Fibroblast of lung (primary cell): ENCODE results near the gene NOL9. TPM values are rescaled to one million over a fixed set of nuclear protein-coding genes. Genes with fewer than 3 reads are reported as not detected.

Experiments used
- DNase-seq, 2 donors: peaks; one replicate each; pipeline versions ENCODE4 v3.0.0 to v3.0.0-alpha.2; 2010; ENCODE audit warnings: low read depth in 2 of 2
- H2AFZ ChIP-seq: 2 replicates; pipeline ENCODE4 v1.5.1; 2012; ENCODE audit warnings: low read length, control low read depth, inconsistent platforms
- H3K27ac ChIP-seq: 2 replicates; pipeline ENCODE4 v1.5.1; 2011; ENCODE audit warnings: low read length, control low read depth; ENCODE audit not compliant: insufficient read depth
- H3K27me3 ChIP-seq: 2 replicates; pipeline ENCODE4 v1.5.1; 2011; ENCODE audit warnings: mild to moderate bottlenecking, low read length; ENCODE audit not compliant: control insufficient read depth, insufficient read depth
- H3K36me3 ChIP-seq: 2 replicates; pipeline ENCODE4 v1.5.1; 2011; ENCODE audit warnings: low read length; ENCODE audit not compliant: control insufficient read depth, insufficient read depth
- H3K4me1 ChIP-seq: 2 replicates; pipeline ENCODE4 v1.5.1; 2011; ENCODE audit warnings: low read length; ENCODE audit not compliant: control insufficient read depth, insufficient read depth; ENCODE audit errors: extremely low read depth
- H3K4me2 ChIP-seq: 2 replicates; pipeline ENCODE4 v1.5.1; 2011; ENCODE audit warnings: low read length, control low read depth; ENCODE audit not compliant: insufficient read depth; ENCODE audit errors: extremely low read depth
- H3K4me3 ChIP-seq, 4 experiments: fragments of 200-600 bp in 1 of 4; sonication (generic) in 1 of 4; replicated peaks in 1 of 4; 2 replicates each; pipeline ENCODE4 v1.5.1; 2011 to 2016; ENCODE audit warnings: low read length in 4 of 4, low read depth in 3 of 4, mild to moderate bottlenecking in 3 of 4, control low read depth in 2 of 4, inconsistent platforms in 1 of 4, mixed read lengths in 1 of 4; ENCODE audit not compliant: insufficient read depth in 1 of 4; ENCODE audit errors: control extremely low read depth in 1 of 4
- H3K79me2 ChIP-seq: 2 replicates; pipeline ENCODE4 v1.5.1; 2012; ENCODE audit warnings: mild to moderate bottlenecking, low read length, inconsistent platforms; ENCODE audit not compliant: control insufficient read depth, insufficient read depth
- H3K9ac ChIP-seq: 2 replicates; pipeline ENCODE4 v1.5.1; 2011; ENCODE audit warnings: mild to moderate bottlenecking, low read length, control low read depth; ENCODE audit not compliant: insufficient read depth
- H3K9me3 ChIP-seq: 2 replicates; pipeline ENCODE4 v1.5.1; 2012; ENCODE audit warnings: low read depth, low read length; ENCODE audit not compliant: control insufficient read depth, insufficient read depth
- H4K20me1 ChIP-seq: 2 replicates; pipeline ENCODE4 v1.5.1; 2011; ENCODE audit warnings: low read length; ENCODE audit not compliant: control insufficient read depth, insufficient read depth; ENCODE audit errors: extremely low read depth
- CTCF ChIP-seq, 2 donors: IDR thresholded peaks in 1 of 2; conservative IDR thresholded peaks in 1 of 2; 1 replicate in 1 of 2; 2 replicates in 1 of 2; pipeline ENCODE4 v1.5.1; 2011 to 2012; ENCODE audit warnings: low read length in 2 of 2, control low read depth in 1 of 2, inconsistent platforms in 1 of 2, low read depth in 1 of 2, mild to moderate bottlenecking in 1 of 2
- EZH2 ChIP-seq: IDR thresholded peaks from 2 replicates; pipeline ENCODE4 v1.5.1; 2012; ENCODE audit warnings: low read length, control low read depth, mild to moderate bottlenecking; ENCODE audit errors: missing control alignments
- polyA plus RNA-seq, 2 donors: library from polyadenylated mRNA; depleted of rRNA in 1 of 2; stranded (reverse) in 1 of 2; unstranded in 1 of 2; fragments of >200 nt; gene quantifications; 2 replicates each; pipeline ENCODE4 v1.2.1, GENCODE V29; 2011 to 2012; ENCODE audit warnings: missing spikeins in 1 of 2
- total RNA-seq: library from RNA; depleted of rRNA; stranded (reverse); fragments of >200 nt; gene quantifications from 2 replicates; pipeline ENCODE4 v1.2.1, GENCODE V29; 2014

Gene NOL9
- total and polyA plus RNA-seq, 2 donors (not counting 1 experiment from before 2014, with no cell fraction given): 17.5 to 19.0 TPM

GRCh38 chr1:6502000-6502891 is 52.1 kb downstream of the NOL9 start:
- H3K4me1 ChIP-seq: no peaks in the 10 kb centered on the region
- H3K4me2 ChIP-seq: no peak overlapping the region
- DNase-seq: peak in 1 of 2 donors; percentile 42
- H3K9ac ChIP-seq: no peak overlapping the region
- H3K27me3 ChIP-seq: peaks cover 7% of the 10 kb centered on the region
- H2AFZ ChIP-seq: no peak overlapping the region
- H3K9me3 ChIP-seq: no peaks in the 10 kb centered on the region
- no peaks in the 10 kb centered on the region for H4K20me1 ChIP-seq
- TF ChIP-seq CTCF (conservative IDR thresholded peaks at IDR 0.05 in 1 of 2, IDR thresholded peaks at IDR 0.05 in 1 of 2; ENCODE audit: low read depth in 1 of 2, low read length in 2 of 2) (no peak), EZH2 (no peak)
- H3K36me3 ChIP-seq: no peaks in the 10 kb centered on the region
- H3K27ac ChIP-seq: no peak overlapping the region
- no peak overlapping the region for H3K4me3 ChIP-seq
- no peaks in the 10 kb centered on the region for H3K79me2 ChIP-seq

- no peak overlapping the region for H3K27ac ChIP-seq
- no peaks in the 10 kb centered on the region for H4K20me1 ChIP-seq
- no peak overlapping the region for H2AFZ ChIP-seq
- no peak overlapping the region for H3K4me3 ChIP-seq
- peaks cover 11% of the 10 kb centered on the region for H3K27me3 ChIP-seq
- H3K9ac ChIP-seq: no peak overlapping the region
- no peaks in the 10 kb centered on the region for H3K4me1 ChIP-seq
- DNase-seq: no peak
- H3K36me3 ChIP-seq: no peaks in the 10 kb centered on the region
- no peaks in the 10 kb centered on the region for H3K9me3 ChIP-seq
- TF ChIP-seq CTCF (conservative IDR thresholded peaks at IDR 0.05 in 1 of 2, IDR thresholded peaks at IDR 0.05 in 1 of 2; ENCODE audit: low read depth in 1 of 2, low read length in 2 of 2) (no peak), EZH2 (no peak)
- no peak overlapping the region for H3K4me2 ChIP-seq
- H3K79me2 ChIP-seq: no peaks in the 10 kb centered on the region
These were observed 53.0 kb downstream of the NOL9 start for GRCh38 chr1:6501279-6501813.

- no peak overlapping the region for H2AFZ ChIP-seq
- H3K4me2 ChIP-seq: no peak overlapping the region
- TF ChIP-seq EZH2 (no peak), CTCF (conservative IDR thresholded peaks at IDR 0.05 in 1 of 2, IDR thresholded peaks at IDR 0.05 in 1 of 2; ENCODE audit: low read depth in 1 of 2, low read length in 2 of 2) (no peak)
- H3K9ac ChIP-seq: no peak overlapping the region
- H3K36me3 ChIP-seq: no peaks in the 10 kb centered on the region
- DNase-seq: no peak
- H3K4me1 ChIP-seq: no peaks in the 10 kb centered on the region
- peaks cover 18% of the 10 kb centered on the region for H3K27me3 ChIP-seq
- H3K79me2 ChIP-seq: no peaks in the 10 kb centered on the region
- H3K4me3 ChIP-seq: no peak overlapping the region
- H3K9me3 ChIP-seq: no peaks in the 10 kb centered on the region
- no peaks in the 10 kb centered on the region for H4K20me1 ChIP-seq
- H3K27ac ChIP-seq: no peak overlapping the region
These were observed 53.6 kb downstream of the NOL9 start for GRCh38 chr1:6500544-6501278.
